DND-41 (cell line): ENCODE results near the gene DNAAF5.

Experiments used
- ATAC-seq: fragments of 200-7000 bp; cut with Tn5 transposase; 3 replicates; pipeline ENCODE4 v1.9.1; 2021; ENCODE audit warnings: low read depth; ENCODE audit not compliant: insufficient read depth
- DNase-seq: peaks from one replicate; pipeline ENCODE4 v3.0.0-alpha.2; 2020
- H2AFZ ChIP-seq: 2 replicates; pipeline ENCODE4 v1.6.0; 2012; ENCODE audit warnings: low read depth, low read length
- H3K27ac ChIP-seq: 2 replicates; pipeline ENCODE4 v1.5.1; 2012; ENCODE audit warnings: low read length, inconsistent platforms
- H3K27me3 ChIP-seq: fragments of 200-600 bp; sonication (generic); 2 replicates; pipeline ENCODE4 v1.6.0; 2012; ENCODE audit warnings: low read length, mild to moderate bottlenecking, inconsistent platforms; ENCODE audit not compliant: insufficient read depth, poor library complexity
- H3K36me3 ChIP-seq: 2 replicates; pipeline ENCODE4 v1.5.1; 2012; ENCODE audit warnings: low read length, inconsistent platforms; ENCODE audit not compliant: insufficient read depth
- H3K4me1 ChIP-seq: 2 replicates; pipeline ENCODE4 v1.5.1; 2012; ENCODE audit warnings: mild to moderate bottlenecking, low read length; ENCODE audit not compliant: insufficient read depth
- H3K4me2 ChIP-seq: 2 replicates; pipeline ENCODE4 v1.6.0; 2012; ENCODE audit warnings: mild to moderate bottlenecking, moderate library complexity, low read length, inconsistent platforms; ENCODE audit not compliant: insufficient read depth
- H3K4me3 ChIP-seq, 2 experiments: fragments of 200-600 bp in 1 of 2; shearing (Covaris generic) in 1 of 2; 2 replicates each; pipeline ENCODE4 v1.5.1; 2012 to 2016; ENCODE audit warnings: inconsistent platforms in 2 of 2, low read length in 2 of 2, mild to moderate bottlenecking in 2 of 2, low read depth in 1 of 2, moderate library complexity in 1 of 2
- H3K79me2 ChIP-seq: 2 replicates; pipeline ENCODE4 v1.6.0; 2012; ENCODE audit warnings: low read length, inconsistent platforms; ENCODE audit not compliant: insufficient read depth
- H3K9ac ChIP-seq: 2 replicates; pipeline ENCODE4 v1.6.0; 2012; ENCODE audit warnings: low read depth, mild to moderate bottlenecking, inconsistent platforms, low read length, moderate library complexity
- H3K9me3 ChIP-seq: 2 replicates; pipeline ENCODE4 v1.5.1; 2012; ENCODE audit warnings: low read length, moderate library complexity, mild to moderate bottlenecking, inconsistent platforms; ENCODE audit not compliant: insufficient read depth, severe bottlenecking
- H4K20me1 ChIP-seq: 2 replicates; pipeline ENCODE4 v1.6.0; 2012; ENCODE audit warnings: low read length; ENCODE audit not compliant: insufficient read depth
- EZH2 ChIP-seq: IDR thresholded peaks from 3 replicates; pipeline ENCODE4 v1.6.1; 2012; ENCODE audit warnings: borderline replicate concordance, low read depth, mild to moderate bottlenecking, moderate library complexity, low read length, inconsistent platforms; ENCODE audit not compliant: severe bottlenecking
- TF ChIP-seq, protein P1 (sequence below): IDR thresholded peaks from 2 replicates; pipeline ENCODE4 v1.5.1; 2012; ENCODE audit warnings: borderline replicate concordance, low read length, moderate library complexity, mild to moderate bottlenecking; ENCODE audit not compliant: poor library complexity, severe bottlenecking; ENCODE audit errors: extremely low read depth

The DNAAF5 gene

DNA sequence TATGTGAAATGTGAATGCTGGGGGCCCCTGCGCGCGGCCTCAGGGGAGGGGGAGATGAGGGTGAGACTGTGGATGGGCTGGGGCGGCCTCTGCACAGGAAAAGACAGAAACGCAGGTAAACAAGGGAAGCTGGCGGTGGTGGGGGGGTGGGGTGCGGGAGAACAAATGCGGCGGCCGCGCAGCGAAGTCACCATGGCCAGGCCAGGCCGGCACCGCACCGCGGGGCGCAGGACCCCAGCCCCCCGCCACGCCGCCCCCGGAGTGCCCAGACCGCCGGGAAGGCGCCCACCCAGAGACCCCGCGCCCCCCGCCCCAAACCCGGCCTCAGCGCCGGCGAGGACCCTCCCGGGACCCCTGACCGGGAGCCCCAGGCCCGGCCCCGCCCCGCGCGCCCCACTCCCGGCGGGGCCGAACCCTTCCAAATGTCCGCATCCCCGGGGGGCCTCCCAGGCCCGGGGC, 14.5 kb upstream of the DNAAF5 start:
- ATAC-seq (no peak), DNase-seq (no peak)
- Histone ChIP-seq H3K79me2 (peaks cover 4% of the 10 kb centered on the region; the same call in 1 of the 2 replicates), H3K36me3 (peaks cover 3% of the 10 kb centered on the region; the same call in 1 of the 2 replicates), H4K20me1 (no peaks in the 10 kb centered on the region), H3K27ac (no peak overlapping the region), H3K9me3 (no peaks in the 10 kb centered on the region), H2AFZ (no peak overlapping the region), H3K4me2 (no peak overlapping the region), H3K27me3 (no peaks in the 10 kb centered on the region), H3K4me3 (no peak overlapping the region), H3K9ac (no peak overlapping the region), H3K4me1 (no peaks in the 10 kb centered on the region)
- TF ChIP-seq, protein P1, sequence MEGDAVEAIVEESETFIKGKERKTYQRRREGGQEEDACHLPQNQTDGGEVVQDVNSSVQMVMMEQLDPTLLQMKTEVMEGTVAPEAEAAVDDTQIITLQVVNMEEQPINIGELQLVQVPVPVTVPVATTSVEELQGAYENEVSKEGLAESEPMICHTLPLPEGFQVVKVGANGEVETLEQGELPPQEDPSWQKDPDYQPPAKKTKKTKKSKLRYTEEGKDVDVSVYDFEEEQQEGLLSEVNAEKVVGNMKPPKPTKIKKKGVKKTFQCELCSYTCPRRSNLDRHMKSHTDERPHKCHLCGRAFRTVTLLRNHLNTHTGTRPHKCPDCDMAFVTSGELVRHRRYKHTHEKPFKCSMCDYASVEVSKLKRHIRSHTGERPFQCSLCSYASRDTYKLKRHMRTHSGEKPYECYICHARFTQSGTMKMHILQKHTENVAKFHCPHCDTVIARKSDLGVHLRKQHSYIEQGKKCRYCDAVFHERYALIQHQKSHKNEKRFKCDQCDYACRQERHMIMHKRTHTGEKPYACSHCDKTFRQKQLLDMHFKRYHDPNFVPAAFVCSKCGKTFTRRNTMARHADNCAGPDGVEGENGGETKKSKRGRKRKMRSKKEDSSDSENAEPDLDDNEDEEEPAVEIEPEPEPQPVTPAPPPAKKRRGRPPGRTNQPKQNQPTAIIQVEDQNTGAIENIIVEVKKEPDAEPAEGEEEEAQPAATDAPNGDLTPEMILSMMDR: no peak
- no peak for TF ChIP-seq EZH2

DNA sequence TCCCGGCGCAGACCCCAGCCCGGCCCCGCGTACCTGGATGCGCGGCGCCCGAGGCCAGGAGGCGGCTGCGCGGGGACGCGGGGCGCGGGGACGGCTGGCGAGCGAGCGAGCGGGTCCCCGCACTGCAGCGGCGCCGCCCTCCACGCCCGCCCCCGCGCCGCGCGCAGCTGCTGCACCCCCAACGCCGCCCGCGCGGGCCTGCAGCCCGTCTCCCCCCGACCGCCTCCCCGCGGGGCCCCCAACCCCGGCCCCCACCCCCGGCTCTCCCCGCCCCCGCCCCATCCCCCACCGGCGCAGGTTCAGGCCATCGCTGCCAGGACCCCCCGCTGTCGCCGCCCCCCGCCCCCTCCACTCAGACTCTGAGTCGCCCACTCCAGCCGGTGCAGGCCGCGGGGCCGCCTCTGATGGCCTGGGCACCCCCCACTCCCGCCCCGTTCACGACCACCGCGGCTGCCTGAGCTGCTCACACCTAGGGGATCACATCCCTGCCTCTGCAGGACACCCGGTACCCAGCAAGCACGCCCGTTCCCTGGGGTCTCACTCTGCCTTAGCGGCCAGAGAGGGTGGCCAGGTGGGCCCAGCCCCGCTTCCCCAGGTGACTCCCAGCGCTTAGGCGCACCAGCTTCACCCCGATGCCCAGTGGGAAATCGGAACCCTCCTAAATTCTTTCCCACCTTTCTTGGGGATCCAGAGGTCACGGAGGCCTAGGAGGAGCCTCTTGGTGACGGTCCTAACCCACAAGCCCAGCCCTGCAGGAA, 13.9 kb upstream of the DNAAF5 start:
- Histone ChIP-seq H3K4me2 (no peak overlapping the region), H2AFZ (no peak overlapping the region), H3K9me3 (no peaks in the 10 kb centered on the region), H3K9ac (no peak overlapping the region), H3K27ac (no peak overlapping the region), H3K4me3 (no peak overlapping the region), H4K20me1 (no peaks in the 10 kb centered on the region), H3K36me3 (peaks cover 3% of the 10 kb centered on the region; the same call in 1 of the 2 replicates), H3K79me2 (peaks cover 4% of the 10 kb centered on the region; the same call in 1 of the 2 replicates), H3K4me1 (no peaks in the 10 kb centered on the region), H3K27me3 (no peaks in the 10 kb centered on the region)
- ATAC-seq (no peak), DNase-seq (no peak)
- TF ChIP-seq, protein P1: no peak
- TF ChIP-seq EZH2: no peak

DNA sequence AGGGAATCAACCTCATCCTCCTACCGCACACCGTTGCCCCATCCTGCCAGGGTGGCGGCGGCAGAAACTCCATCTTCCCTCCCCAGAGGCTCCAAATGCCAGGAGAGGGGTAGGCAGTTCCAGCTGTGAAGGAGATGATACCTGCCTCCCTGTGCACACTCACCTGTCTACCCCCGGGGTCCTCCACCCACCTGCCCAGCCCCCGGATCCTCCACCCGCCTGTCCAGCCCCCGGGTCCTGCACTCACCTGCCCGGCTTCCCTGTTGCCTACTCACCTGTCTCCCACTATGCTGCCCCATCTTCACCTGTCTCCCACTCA, 13.4 kb upstream of the DNAAF5 start:
- Histone ChIP-seq H3K79me2 (peaks cover 4% of the 10 kb centered on the region; the same call in 1 of the 2 replicates), H3K9ac (no peak overlapping the region), H3K36me3 (peaks cover 3% of the 10 kb centered on the region; the same call in 1 of the 2 replicates), H4K20me1 (no peaks in the 10 kb centered on the region), H3K27ac (no peak overlapping the region), H2AFZ (no peak overlapping the region), H3K4me1 (no peaks in the 10 kb centered on the region), H3K27me3 (no peaks in the 10 kb centered on the region), H3K9me3 (no peaks in the 10 kb centered on the region), H3K4me3 (no peak overlapping the region), H3K4me2 (no peak overlapping the region)
- no peak for TF ChIP-seq EZH2
- TF ChIP-seq, protein P1: no peak
- ATAC-seq: no peak
- DNase-seq: no peak
